ENCODE results near the gene SFTA2.

GRCh38 chr6:30962716-30963115 is 30.7 kb upstream of the SFTA2 start:
- TF ChIP-seq CSDC2 (CRISPR knock-in tag; IDR thresholded peaks at IDR 0.05) = no peak
- no peak for TF ChIP-seq POU6F1 (CRISPR knock-in tag; IDR thresholded peaks at IDR 0.05; ENCODE audit: borderline replicate concordance, low read depth)
- TF ChIP-seq, protein P1, sequence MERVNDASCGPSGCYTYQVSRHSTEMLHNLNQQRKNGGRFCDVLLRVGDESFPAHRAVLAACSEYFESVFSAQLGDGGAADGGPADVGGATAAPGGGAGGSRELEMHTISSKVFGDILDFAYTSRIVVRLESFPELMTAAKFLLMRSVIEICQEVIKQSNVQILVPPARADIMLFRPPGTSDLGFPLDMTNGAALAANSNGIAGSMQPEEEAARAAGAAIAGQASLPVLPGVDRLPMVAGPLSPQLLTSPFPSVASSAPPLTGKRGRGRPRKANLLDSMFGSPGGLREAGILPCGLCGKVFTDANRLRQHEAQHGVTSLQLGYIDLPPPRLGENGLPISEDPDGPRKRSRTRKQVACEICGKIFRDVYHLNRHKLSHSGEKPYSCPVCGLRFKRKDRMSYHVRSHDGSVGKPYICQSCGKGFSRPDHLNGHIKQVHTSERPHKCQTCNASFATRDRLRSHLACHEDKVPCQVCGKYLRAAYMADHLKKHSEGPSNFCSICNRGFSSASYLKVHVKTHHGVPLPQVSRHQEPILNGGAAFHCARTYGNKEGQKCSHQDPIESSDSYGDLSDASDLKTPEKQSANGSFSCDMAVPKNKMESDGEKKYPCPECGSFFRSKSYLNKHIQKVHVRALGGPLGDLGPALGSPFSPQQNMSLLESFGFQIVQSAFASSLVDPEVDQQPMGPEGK (CRISPR knock-in tag; IDR thresholded peaks at IDR 0.05; ENCODE audit: borderline replicate concordance) = no peak
- no peak for TF ChIP-seq BACH2 (CRISPR knock-in tag; IDR thresholded peaks at IDR 0.05; ENCODE audit: borderline replicate concordance)
- TF ChIP-seq ZC3H10 (CRISPR knock-in tag; IDR thresholded peaks at IDR 0.05) = no peak
- TF ChIP-seq SNAI2 (CRISPR knock-in tag; IDR thresholded peaks at IDR 0.05) = no peak
- no peak for TF ChIP-seq TOX (CRISPR knock-in tag; IDR thresholded peaks at IDR 0.05; ENCODE audit: borderline replicate concordance)
- no peak for TF ChIP-seq ZNF8 (CRISPR knock-in tag; IDR thresholded peaks at IDR 0.05)
- TF ChIP-seq ZFP30 (CRISPR knock-in tag; IDR thresholded peaks at IDR 0.05) = no peak
- TF ChIP-seq, protein P2, sequence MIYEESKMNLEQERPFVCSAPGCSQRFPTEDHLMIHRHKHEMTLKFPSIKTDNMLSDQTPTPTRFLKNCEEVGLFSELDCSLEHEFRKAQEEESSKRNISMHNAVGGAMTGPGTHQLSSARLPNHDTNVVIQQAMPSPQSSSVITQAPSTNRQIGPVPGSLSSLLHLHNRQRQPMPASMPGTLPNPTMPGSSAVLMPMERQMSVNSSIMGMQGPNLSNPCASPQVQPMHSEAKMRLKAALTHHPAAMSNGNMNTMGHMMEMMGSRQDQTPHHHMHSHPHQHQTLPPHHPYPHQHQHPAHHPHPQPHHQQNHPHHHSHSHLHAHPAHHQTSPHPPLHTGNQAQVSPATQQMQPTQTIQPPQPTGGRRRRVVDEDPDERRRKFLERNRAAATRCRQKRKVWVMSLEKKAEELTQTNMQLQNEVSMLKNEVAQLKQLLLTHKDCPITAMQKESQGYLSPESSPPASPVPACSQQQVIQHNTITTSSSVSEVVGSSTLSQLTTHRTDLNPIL (CRISPR knock-in tag; IDR thresholded peaks at IDR 0.05; ENCODE audit: low read depth) = no peak
- TF ChIP-seq ZNF565 (CRISPR knock-in tag; conservative IDR thresholded peaks at IDR 0.05; ENCODE audit: low read depth) = no peak
- no peak for TF ChIP-seq OSR1 (CRISPR knock-in tag; IDR thresholded peaks at IDR 0.05)
- no peak for TF ChIP-seq GLIS3 (CRISPR knock-in tag; IDR thresholded peaks at IDR 0.05)

All from SK-N-SH treated with all-trans-retinoic acid at 6 μM for 48 hours (cell line).